Thoracic aorta (tissue), 2 donors: ENCODE data around the gene C1orf141. TPM values are rescaled to one million over a fixed set of nuclear protein-coding genes. Genes with fewer than 3 reads are reported as not detected.
"Not testable (repeated sequence)": the region's sequence is repeated elsewhere in the genome, so short reads cannot be mapped to it uniquely, and the experiment has no call there.

Experiments
- ATAC-seq: fragments of 150-250 bp; one replicate; pipeline ENCODE4 v1.8.0; 2017; ENCODE audit warnings: low read depth; ENCODE audit not compliant: insufficient number of reproducible peaks, low FRiP score
- DNase-seq: peaks from one replicate; pipeline ENCODE4 v3.0.0-alpha.2; 2020; ENCODE audit warnings: low spot score
- H3K27ac ChIP-seq, 2 donors: fragments of 200-600 bp; sonication (generic); 1 replicate in 1 of 2; 2 replicates in 1 of 2; pipeline ENCODE4 v1.5.1; 2016; ENCODE audit warnings: mild to moderate bottlenecking in 2 of 2, moderate library complexity in 2 of 2
- H3K27me3 ChIP-seq: fragments of 200-600 bp; sonication (generic); replicated peaks from 2 replicates; pipeline ENCODE4 v1.6.0; 2016; ENCODE audit warnings: mild to moderate bottlenecking; ENCODE audit not compliant: insufficient read depth
- H3K36me3 ChIP-seq: fragments of 200-600 bp; sonication (generic); one replicate; pipeline ENCODE4 v1.5.1; 2016
- H3K4me1 ChIP-seq, 2 donors: fragments of 200-600 bp; sonication (generic); 1 replicate in 1 of 2; 2 replicates in 1 of 2; pipeline versions ENCODE4 v1.5.1 to v1.6.0; 2016; ENCODE audit warnings: low read depth in 2 of 2, mild to moderate bottlenecking in 1 of 2; ENCODE audit not compliant: control insufficient read depth in 1 of 2
- H3K4me3 ChIP-seq: fragments of 200-600 bp; sonication (generic); 2 replicates; pipeline ENCODE4 v1.5.1; 2016; ENCODE audit warnings: mild to moderate bottlenecking
- H3K9me3 ChIP-seq: fragments of 200-600 bp; sonication (generic); 2 replicates; pipeline ENCODE4 v1.5.1; 2016
- CTCF ChIP-seq: fragments of 200-600 bp; sonication (generic); IDR thresholded peaks from one replicate; pipeline ENCODE4 v1.5.1; 2019; ENCODE audit warnings: antibody characterized with exemption
- total RNA-seq, 2 donors: library from RNA; depleted of rRNA; stranded (reverse); fragments of >200 nt; gene quantifications; one replicate each; pipeline versions ENCODE4 v1.1.0 to v1.2.3, GENCODE V29; 2016

Gene C1orf141
- total RNA-seq, 2 donors from 2014 or later: not detected

- no peak for TF ChIP-seq CTCF
- no peaks in the 10 kb centered on the region for H3K27me3 ChIP-seq
- no peak overlapping the region for H3K27ac ChIP-seq
- no peaks in the 10 kb centered on the region for H3K4me1 ChIP-seq
- H3K36me3 ChIP-seq: no peaks in the 10 kb centered on the region
- no peak overlapping the region for H3K4me3 ChIP-seq
- ATAC-seq (no peak), DNase-seq (no peak)
- no peaks in the 10 kb centered on the region for H3K9me3 ChIP-seq
These were observed 49.9 kb downstream of the C1orf141 start for GRCh38 chr1:67084765-67085318.

DNA sequence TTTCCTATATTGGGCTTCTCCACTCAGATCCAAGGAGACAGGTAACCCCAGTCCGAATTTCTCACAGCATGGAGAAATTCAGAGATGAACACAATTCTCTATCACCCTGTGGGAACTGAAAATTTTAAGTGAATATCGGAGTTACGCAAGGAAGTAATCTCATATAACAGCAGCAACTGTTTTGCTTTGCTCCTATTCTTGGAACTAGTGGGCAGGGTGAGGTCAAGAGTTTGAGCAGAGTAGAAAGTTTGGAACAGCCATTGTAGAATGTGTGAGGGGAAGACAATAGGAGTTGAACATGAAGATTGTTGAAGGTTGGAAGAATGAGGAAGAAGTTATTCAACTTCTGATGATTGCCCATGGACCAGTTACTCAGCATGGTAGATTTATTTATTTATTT is 56.5 kb downstream of the C1orf141 start:
- no peak for TF ChIP-seq CTCF
- Histone ChIP-seq H3K27me3 (no peaks in the 10 kb centered on the region), H3K9me3 (no peaks in the 10 kb centered on the region), H3K27ac (no peak overlapping the region), H3K36me3 (no peaks in the 10 kb centered on the region), H3K4me3 (no peak overlapping the region), H3K4me1 (no peaks in the 10 kb centered on the region)
- no peak for DNase-seq
- no peak for ATAC-seq

- no peak for ATAC-seq
- H3K36me3 ChIP-seq: no peaks in the 10 kb centered on the region
- H3K4me1 ChIP-seq: no peaks in the 10 kb centered on the region
- no peaks in the 10 kb centered on the region for H3K27me3 ChIP-seq
- H3K4me3 ChIP-seq: no peak overlapping the region
- H3K27ac ChIP-seq: no peak overlapping the region
- no peak for DNase-seq
- H3K9me3 ChIP-seq: no peaks in the 10 kb centered on the region
- TF ChIP-seq CTCF: no peak
These were observed 57.2 kb downstream of the C1orf141 start for GRCh38 chr1:67077593-67077992.

DNA sequence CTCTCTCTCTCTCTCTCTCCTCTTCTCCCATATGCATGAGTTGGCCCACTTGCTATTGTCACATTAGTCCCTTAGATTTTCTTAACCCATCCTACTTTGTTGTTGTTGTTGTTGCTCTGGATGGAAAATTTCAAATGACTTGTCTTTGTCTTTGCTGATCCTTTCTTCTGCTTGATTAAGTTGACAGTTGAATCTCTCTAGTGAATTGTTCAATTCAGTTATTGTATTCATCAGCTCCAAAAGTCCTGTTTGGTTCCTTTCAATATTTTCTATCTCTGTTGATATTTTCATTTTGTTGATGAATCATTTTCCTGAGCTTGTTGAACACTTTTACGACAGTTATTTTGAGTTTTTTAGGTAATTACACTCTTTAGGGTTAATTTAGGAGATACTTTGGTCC is 62.0 kb downstream of the C1orf141 start:
- Histone ChIP-seq H3K4me3 (no peak overlapping the region), H3K27ac (no peak overlapping the region), H3K36me3 (no peaks in the 10 kb centered on the region), H3K9me3 (no peaks in the 10 kb centered on the region), H3K27me3 (no peaks in the 10 kb centered on the region), H3K4me1 (no peaks in the 10 kb centered on the region)
- DNase-seq (no peak), ATAC-seq (no peak)
- TF ChIP-seq CTCF: no peak

DNA sequence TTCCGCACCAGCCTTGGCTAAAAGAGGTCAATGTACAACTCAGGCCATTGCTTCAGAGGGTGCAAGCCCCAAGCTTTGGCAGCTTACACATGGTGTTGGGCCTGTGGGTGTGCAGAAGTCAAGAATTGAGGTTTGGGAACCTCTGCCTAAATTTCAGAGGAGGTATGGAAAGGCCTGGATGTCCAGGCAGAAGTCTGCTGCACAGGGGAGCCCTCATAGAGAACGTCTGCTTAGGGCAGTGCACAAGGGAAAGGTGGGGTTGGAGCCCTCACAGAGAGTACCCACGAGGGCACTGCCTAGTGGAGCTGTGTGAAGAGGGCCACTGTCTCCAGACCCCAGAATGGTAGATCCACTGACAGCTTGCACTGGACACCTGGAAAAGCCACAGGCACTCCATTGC is 67.1 kb downstream of the C1orf141 start:
- H3K9me3 ChIP-seq, H3K27me3 ChIP-seq, H3K27ac ChIP-seq, H3K36me3 ChIP-seq, H3K4me3 ChIP-seq, H3K4me1 ChIP-seq, ATAC-seq, DNase-seq: not testable (repeated sequence)

- ATAC-seq: no peak
- no peak for TF ChIP-seq CTCF
- no peak for DNase-seq
These were observed 72.4 kb downstream of the C1orf141 start for GRCh38 chr1:67062412-67062811.

More at GRCh38 chr1:67062412-67062811, 72.4 kb downstream of the C1orf141 start:
- Histone ChIP-seq H3K4me3 (no peak overlapping the region), H3K27me3 (no peaks in the 10 kb centered on the region), H3K36me3 (no peaks in the 10 kb centered on the region), H3K27ac (no peak overlapping the region), H3K9me3 (no peaks in the 10 kb centered on the region), H3K4me1 (no peaks in the 10 kb centered on the region)
